Measurements from ENCODE around the gene APOO.

The APOO gene

DNA sequence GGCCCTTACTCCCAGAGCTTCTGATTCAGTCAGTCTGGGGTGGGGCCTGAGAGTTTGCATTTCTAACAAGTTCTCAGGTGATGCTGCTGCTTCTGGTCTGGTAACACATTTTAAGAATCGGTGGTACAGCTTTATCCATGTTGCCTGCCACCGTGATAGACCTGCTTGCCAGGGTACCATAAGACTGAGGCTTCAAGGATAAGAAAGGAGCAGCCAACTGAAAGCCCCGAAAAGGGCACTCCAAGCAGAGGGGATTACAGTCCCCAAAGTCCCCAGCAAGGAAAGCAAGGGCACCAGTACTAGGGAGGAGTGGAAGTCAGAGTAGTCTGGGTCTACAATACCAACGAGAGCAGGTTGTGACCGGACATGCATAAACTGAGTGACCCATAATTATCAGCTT lies 49.8 kb downstream of the APOO start:
- DNase-seq: no peak

- DNase-seq: no peak
These were observed 50.4 kb downstream of the APOO start for GRCh38 chrX:23857363-23857762.

GRCh38 chrX:23855569-23855968 lies 52.2 kb downstream of the APOO start:
- DNase-seq: no peak

DNA sequence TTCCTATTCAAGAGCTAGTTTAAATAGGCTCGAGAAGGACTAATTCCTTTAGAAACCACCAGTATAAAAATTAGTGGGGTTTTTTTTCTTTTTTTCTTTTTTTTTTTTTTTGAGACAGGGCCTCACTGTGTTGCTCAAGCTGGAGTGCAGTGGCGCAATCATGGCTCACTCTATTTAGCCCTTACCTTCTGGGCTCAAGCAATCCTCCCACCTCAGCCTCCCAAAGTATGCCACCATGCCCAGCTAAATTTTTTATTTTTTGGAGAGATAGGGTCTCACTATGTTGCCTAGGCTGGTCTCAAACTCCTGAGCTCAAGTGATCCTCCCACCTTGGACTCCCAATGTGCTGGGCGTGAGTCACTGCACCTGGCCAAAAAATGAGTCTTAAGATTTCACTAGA lies 52.8 kb downstream of the APOO start:
- no peak for DNase-seq

DNA sequence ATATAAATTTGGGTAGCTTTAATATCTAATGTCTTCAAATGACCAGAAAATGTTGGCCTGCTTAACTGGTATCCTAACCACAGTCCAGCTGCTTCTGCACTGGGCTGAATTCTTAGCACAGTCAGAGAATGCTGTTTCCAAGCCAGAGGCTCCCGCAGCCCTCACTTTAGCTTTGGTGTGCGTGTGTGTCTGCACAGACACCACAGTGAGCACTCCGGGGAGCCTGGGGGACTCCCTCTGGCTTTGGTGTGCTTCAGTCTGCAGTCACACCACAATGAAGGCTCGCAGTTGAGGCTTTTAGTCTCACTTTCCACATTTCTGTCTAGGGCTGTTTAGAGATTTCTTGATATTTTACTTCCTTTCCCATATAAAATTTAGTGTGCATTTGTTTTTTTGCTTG lies 53.6 kb downstream of the APOO start:
- DNase-seq: no peak

GRCh38 chrX:23851544-23851943 lies 56.2 kb downstream of the APOO start:
- no peak for DNase-seq

DNA sequence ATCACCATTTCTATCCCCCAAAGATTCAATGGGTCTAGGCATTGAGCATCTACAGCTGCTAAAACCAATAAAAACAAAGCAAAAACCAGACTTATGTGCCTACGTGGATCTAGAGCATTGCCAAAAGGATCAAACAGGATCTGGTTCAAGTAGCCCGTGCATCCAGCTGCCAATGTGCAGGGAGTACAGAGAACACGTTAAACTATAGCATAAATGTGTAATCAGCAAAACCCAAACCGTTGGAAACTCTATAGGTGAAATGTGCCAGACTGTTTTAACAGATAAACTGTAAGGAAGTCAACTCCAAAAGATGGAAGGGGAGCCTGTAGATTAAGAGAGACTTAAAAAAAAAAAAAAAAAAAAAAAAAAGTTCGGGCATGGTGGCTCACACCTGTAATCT lies 58.5 kb downstream of the APOO start:
- DNase-seq: no peak

DNA sequence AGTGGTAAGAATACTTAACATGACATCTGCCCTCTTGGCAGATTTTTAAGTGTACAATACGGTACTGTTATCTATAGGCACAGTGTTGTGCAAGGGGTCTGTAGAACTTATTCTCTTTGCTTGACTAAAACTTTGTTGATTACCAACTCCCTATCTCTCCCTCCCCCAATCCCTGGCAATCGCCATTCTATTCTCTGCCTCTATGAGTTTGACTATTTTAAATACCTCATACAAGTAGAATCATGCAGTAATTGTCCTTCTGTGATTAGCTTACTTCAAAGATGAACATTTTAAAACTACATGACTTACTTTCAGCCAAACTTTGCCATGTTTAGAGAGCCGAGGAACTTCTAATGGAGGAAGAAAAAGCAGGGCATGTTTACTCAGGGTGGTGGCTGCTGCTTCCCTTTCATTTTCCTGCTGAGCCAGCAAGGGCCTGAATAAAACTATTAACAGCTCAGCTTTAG lies 62.4 kb downstream of the APOO start:
- DNase-seq: no peak

DNA sequence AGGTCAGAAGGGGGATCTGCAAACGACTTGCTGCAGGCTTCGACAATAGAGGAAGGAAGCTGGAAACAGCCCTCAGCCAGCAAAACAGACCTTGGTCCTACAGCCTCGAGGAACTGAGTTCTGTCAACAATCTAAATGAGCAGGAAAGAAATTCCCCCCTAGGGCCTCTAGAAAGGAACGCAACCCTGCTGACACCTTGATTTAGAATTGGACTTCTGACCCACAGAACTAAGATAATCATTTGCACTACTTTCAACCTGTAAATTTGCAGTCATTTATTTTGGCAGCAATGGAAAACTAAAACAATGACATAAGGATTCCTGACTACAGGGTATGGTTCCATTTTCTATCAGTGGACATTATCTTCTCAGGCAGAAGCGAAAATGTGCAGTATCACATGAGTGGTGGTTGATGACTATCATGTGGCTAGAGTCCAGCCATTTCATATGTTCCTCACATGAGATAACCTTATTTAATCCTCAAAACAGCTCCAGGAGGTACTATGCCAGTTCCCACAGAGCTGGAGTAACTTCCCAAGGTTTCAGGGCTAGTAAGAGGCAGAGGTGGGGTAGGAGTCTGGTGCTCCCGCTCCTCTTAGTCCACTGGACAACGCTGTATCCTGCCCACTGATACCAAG lies 63.1 kb downstream of the APOO start:
- DNase-seq: no peak

- no peak for DNase-seq
These were observed 65.8 kb downstream of the APOO start for GRCh38 chrX:23841847-23842522.

DNA sequence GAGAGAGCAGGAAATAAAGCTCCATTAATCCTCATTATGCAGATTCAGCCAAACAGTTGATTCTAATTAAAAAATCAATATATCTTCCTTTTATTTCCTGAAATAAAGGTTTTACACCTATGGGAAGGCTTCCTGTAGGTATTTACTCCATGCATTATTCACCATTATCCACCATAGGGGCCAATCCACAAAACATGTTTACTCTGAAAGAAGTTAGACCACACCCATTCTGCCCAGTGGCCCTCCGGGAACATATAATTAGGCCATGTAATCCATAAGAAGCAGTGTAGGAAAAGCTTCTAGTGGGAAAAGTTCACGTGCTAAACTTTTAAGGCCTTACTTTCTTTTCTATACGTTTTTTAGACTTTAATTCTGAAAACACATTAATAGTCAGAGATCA lies 67.1 kb downstream of the APOO start:
- DNase-seq: no peak

DNA sequence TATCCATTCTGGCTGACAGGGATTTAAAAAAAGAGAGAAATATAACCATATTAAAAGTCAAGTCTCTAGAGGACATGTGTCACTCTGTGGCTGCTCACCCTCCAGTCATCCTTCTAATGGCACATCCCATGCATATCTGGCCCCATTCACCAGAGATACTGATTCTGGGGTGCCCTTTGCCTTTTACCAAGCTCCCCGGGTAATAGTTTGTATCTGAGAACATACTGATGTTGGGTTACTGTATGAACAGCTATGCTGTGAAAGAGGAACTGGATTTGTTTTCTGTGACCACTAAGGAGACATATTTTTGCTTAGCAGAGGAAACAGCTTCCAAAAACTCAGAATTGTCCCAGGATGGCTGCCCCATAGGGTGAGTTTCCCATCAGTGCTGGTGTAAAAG lies 68.8 kb downstream of the APOO start:
- DNase-seq: no peak

DNA sequence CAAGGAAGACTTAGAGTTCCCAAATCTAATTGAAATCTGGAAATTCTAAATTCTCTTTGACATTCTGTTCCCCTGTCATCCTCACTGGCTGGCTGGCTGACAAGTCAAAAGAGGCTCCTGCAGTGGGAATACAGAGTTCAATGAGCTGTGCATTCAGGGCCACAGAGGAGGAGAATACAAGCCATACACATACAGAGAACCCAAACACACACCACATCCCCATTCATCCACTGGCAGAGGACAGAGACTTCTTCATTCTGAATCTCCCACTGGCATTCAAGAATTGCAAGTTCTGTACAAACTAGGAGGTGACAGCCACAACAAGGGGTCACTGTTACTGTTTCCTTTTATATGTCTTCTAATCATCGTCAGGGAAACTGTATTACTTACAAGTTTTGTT lies 75.0 kb downstream of the APOO start:
- DNase-seq: no peak

- DNase-seq: no peak
These were observed 78.9 kb downstream of the APOO start for GRCh38 chrX:23828881-23829280.

- no peak for DNase-seq
These were observed 81.1 kb downstream of the APOO start for GRCh38 chrX:23826653-23827052.

DNA sequence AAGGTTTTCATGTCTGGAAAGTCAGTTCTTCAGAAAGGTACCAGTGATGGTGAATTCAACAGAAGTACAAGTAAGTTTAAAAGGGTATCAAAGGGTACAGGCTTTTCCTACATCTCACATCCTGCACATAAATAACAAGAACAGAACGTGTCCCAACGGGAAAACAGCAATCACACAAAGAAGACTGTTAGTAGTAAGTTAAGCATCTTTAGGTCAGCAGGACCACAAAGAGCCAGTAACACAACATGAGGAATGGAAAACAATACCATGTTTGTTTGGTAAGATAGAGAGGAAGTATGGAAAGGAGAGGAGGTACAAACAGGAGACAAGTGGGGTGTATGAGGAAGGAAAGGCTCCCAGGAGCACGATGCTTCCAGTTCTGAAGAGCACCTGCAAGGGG lies 81.5 kb downstream of the APOO start:
- DNase-seq: no peak

- no peak for DNase-seq
These were observed 82.1 kb downstream of the APOO start for GRCh38 chrX:23825675-23826074.

DNA sequence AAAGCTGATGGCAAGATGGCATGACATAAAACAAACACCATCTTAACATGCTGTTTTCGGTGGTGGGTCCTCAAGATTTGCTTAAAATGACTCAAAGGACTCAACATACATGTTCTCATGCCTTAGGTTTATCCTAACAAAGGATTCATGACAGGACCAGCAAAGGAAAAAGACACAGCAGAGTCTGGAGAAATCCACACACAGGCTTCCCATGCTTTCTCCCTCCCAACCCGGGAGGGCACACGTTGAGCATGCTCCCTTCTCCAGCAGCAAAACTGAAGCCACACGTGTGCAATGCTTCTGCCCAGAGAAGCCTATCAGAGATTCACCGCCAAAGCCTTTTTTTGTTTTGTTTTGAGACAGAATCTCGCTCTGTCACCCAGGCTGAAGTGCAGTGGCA lies 84.9 kb downstream of the APOO start:
- no peak for DNase-seq

DNA sequence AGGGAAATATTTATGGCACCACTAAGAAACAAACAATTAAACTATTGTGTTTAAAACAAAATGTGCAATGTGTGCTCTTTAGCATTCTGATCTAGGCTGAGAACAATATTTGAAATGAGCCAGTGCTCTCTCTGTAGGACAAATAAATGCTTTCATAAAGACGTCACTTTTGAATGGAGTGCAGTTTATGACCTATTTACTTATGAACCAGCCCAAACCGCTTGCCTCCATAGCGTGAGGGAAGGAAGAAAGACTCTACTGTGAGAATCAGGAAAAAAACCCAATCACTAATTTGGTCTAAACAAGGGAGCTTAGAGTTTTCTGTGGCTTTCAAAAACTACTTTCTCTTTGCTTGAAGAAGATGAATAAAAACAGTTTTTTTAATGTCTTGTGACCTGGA lies 85.3 kb downstream of the APOO start:
- DNase-seq: peak; percentile 37

- no peak for DNase-seq
These were observed 85.9 kb downstream of the APOO start for GRCh38 chrX:23821847-23822246.

DNA sequence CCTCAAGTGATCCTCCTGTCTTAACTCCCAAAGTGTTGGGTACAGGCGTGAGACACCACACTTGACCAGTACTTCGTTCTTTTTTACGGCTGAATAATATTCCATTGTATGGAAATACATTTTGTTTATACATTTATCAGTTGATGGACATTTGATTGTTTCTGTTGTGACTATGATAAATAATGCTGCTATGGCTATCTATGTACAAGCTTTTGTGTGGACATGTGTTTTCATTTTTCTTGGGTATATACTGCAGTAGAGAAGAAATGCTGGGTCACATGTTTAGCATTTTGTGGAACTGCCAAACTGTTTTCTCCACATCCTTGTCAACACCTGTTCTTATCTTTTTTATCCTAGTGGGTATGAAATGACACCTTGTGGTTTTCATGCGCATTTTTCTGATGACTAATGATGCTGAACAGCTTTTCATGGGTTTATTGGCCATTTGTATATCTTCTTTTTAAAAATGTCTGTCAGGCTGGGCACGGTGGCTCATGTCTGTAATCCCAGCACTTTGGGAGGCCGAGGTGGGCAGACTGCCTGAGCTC lies 87.4 kb downstream of the APOO start:
- no peak for DNase-seq

DNA sequence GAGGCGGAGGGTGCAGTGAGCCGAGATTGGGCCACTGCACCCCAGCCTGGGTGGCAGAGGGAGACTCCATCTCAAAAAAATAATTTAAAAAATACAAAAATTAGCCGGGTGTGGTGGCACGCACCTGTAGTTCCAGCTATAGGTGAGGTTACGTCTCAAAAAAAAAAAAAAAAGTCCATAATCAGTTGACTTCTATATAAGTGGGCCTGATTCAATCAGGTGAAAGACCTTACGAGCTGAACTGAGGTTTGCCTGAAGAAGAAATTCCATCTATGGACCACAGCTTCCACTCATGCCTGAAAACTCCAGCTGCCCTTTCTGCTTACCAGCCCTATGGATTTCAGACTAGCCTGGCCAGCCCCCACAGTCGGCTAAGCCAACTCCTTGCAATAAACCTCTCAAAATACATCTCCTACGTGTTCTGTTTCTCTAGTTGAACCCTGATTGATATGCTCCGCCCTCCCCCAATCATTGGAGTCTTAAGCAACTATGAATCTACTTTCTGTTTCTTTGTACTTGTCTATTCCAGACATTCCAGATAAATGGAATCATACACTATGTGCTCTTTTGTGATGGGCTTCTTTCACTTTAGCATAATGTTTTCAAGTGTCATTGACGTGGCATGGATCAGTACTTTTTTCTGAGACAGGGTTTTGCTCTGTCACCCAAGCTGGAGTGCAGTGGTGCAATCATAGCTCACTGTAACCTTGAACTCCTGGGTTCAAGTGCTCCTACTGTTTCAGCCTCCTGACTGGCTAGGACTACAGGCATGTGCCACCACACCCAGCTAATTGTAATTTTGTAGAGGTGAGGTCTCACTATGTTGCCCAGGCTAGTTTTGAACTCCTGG lies 88.1 kb downstream of the APOO start:
- no peak for DNase-seq

GRCh38 chrX:23817979-23818336 lies 89.8 kb downstream of the APOO start:
- no peak for DNase-seq

DNA sequence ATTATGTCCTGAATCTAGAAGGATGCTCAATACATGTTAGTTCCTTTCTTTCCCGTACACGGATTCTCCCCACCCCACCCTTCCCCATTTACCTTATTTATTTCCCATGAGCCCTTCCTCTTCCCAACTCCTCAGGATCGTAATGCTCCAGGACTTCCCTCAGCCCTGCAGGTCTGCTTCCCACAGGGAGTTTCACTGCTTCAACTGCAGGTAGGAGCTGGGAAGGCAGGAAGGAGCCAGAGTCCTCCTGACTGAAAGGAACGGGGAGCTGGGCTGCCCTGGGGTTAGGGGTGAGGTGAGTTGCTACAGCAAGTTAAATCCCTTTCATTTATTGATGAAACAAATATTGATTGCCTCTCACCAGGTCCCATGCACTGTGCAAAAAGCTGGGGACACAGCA lies 91.6 kb downstream of the APOO start:
- no peak for DNase-seq

Data from SHP77 treated with DMSO at 0.1 percent for 48 hours (cell line).